ENCODE data around the gene P2RX7. TPM values are rescaled to one million over a fixed set of nuclear protein-coding genes. Genes with fewer than 3 reads are reported as not detected.
A peak's percentile ranks its signal among the peaks of the same experiment; 100 is the strongest.

P2RX7 gene
- total RNA-seq, 2 experiments from 2014 or later = 3.6 to 4.7 TPM

GRCh38 chr12:121128908-121129810 is 3.5 kb upstream of the P2RX7 start:
- Mint-ChIP-seq H3K9me3 (peaks cover 3% of the 10 kb centered on the region), H3K27me3 (no peaks in the 10 kb centered on the region)
- CTCF ChIA-PET = no interaction called here

GRCh38 chr12:121129811-121130147 is 2.9 kb upstream of the P2RX7 start:
- H3K4me1 Mint-ChIP-seq (ENCODE audit: low read depth) = peaks cover 68% of the 10 kb centered on the region
- no peak for TF ChIP-seq CTCF (IDR thresholded peaks at IDR 0.05)
- intact Hi-C loops (cut with micrococcal nuclease) = loop anchor here (5.0 kb wide), 1 partner anchor 83 kb away; the partner anchor contains the start of gene P2RX4
- H3K9me3 Mint-ChIP-seq = peaks cover 3% of the 10 kb centered on the region
- peaks cover 3% of the 10 kb centered on the region for H3K36me3 Mint-ChIP-seq (ENCODE audit: low read depth)
- peak overlapping the region; percentile 99 for H3K27ac Mint-ChIP-seq
- DNase-seq = no peak
- ChIA-PET CTCF (no interaction called here), POLR2A (no interaction called here)
- peak overlapping the region; percentile 69 for H3K4me3 Mint-ChIP-seq
- no peaks in the 10 kb centered on the region for H3K27me3 Mint-ChIP-seq
- no peak for ATAC-seq

More at GRCh38 chr12:121128908-121129810, 3.5 kb upstream of the P2RX7 start:
- peak; percentile 93 for DNase-seq
- peaks cover 70% of the 10 kb centered on the region for H3K4me1 Mint-ChIP-seq (ENCODE audit: low read depth)
- intact Hi-C loops (cut with micrococcal nuclease) = no loop called here
- no peak for TF ChIP-seq CTCF (IDR thresholded peaks at IDR 0.05)
- peak overlapping the region; percentile 69 for H3K4me3 Mint-ChIP-seq
- H3K27ac Mint-ChIP-seq = peak overlapping the region; percentile 99
- POLR2A ChIA-PET = interaction anchor here (0.6 to 0.7 kb wide), 2 partner anchors 38 to 1898 kb away, joined by 3 read pairs; no protein-coding TSS in a partner anchor
- ATAC-seq = peak; percentile 83
- peaks cover 3% of the 10 kb centered on the region for H3K36me3 Mint-ChIP-seq (ENCODE audit: low read depth)

- H3K4me1 Mint-ChIP-seq (ENCODE audit: low read depth) = peaks cover 64% of the 10 kb centered on the region
- H3K27ac Mint-ChIP-seq = peak overlapping the region; percentile 48
- DNase-seq = no peak
- intact Hi-C loops (cut with micrococcal nuclease) = loop anchor here (5.0 kb wide), 1 partner anchor 81 kb away; the partner anchor contains the start of gene P2RX4
- TF ChIP-seq CTCF (IDR thresholded peaks at IDR 0.05) = no peak
- ChIA-PET POLR2A (interaction anchor here (1.0 to 1.8 kb wide), 2 partner anchors 10 to 59 kb away, joined by 3 to 6 read pairs; no protein-coding TSS in a partner anchor), CTCF (interaction anchor here (1.3 kb wide), 1 partner anchor 484 kb away, joined by 4 read pairs; no protein-coding TSS in a partner anchor)
- H3K27me3 Mint-ChIP-seq = no peaks in the 10 kb centered on the region
- peaks cover 3% of the 10 kb centered on the region for H3K9me3 Mint-ChIP-seq
- ATAC-seq = no peak
- H3K4me3 Mint-ChIP-seq = no peak overlapping the region
- peaks cover 3% of the 10 kb centered on the region for H3K36me3 Mint-ChIP-seq (ENCODE audit: low read depth)
Measured at GRCh38 chr12:121130866-121131373, 1.8 kb upstream of the P2RX7 start.

- Mint-ChIP-seq H3K4me3 (no peak overlapping the region), H3K4me1 (ENCODE audit: low read depth) (peaks cover 59% of the 10 kb centered on the region), H3K27me3 (no peaks in the 10 kb centered on the region), H3K9me3 (peaks cover 3% of the 10 kb centered on the region), H3K27ac (peak overlapping the region; percentile 18), H3K36me3 (ENCODE audit: low read depth) (peaks cover 3% of the 10 kb centered on the region)
- ChIA-PET CTCF (interaction anchor here (0.8 to 1.6 kb wide), 5 partner anchors 9 to 485 kb away, joined by 3 to 7 read pairs (median 4); no protein-coding TSS in a partner anchor), POLR2A (interaction anchor here (1.4 to 1.8 kb wide), 2 partner anchors 58 to 108 kb away, joined by 3 to 6 read pairs; no protein-coding TSS in a partner anchor)
- no peak for TF ChIP-seq CTCF (IDR thresholded peaks at IDR 0.05)
- no peak for DNase-seq
- intact Hi-C loops (cut with micrococcal nuclease) = loop anchor here (5.0 kb wide), 1 partner anchor 80 kb away; the partner anchor contains the start of gene P2RX4
- no peak for ATAC-seq
Measured at GRCh38 chr12:121131941-121132341, 735 bp upstream of the P2RX7 start.
